Effector memory CD4-positive, alpha-beta T cell (primary cell): ENCODE data around the gene CERS1.

ENCODE experiments used
- DNase-seq, 3 donors: peaks; one replicate each; pipeline ENCODE4 v3.0.0-alpha.2; 2020
- H3K27ac ChIP-seq: 2 replicates; pipeline ENCODE4 v1.7.0; 2013; ENCODE audit warnings: mild to moderate bottlenecking, low read length, moderate library complexity; ENCODE audit not compliant: insufficient read depth, poor library complexity, severe bottlenecking
- H3K27me3 ChIP-seq: replicated peaks from 2 replicates; pipeline ENCODE4 v1.7.0; 2013; ENCODE audit warnings: mild to moderate bottlenecking, low read length; ENCODE audit not compliant: insufficient read depth, control insufficient read depth, poor library complexity, severe bottlenecking
- H3K36me3 ChIP-seq: 2 replicates; pipeline ENCODE4 v1.7.0; 2013; ENCODE audit warnings: mild to moderate bottlenecking, low read length, moderate library complexity; ENCODE audit not compliant: control insufficient read depth, insufficient read depth
- H3K4me1 ChIP-seq: 2 replicates; pipeline ENCODE4 v1.7.0; 2013; ENCODE audit warnings: low read length, mild to moderate bottlenecking; ENCODE audit not compliant: control insufficient read depth, insufficient read depth, poor library complexity, severe bottlenecking
- H3K4me3 ChIP-seq: 2 replicates; pipeline ENCODE4 v1.7.0; 2013; ENCODE audit warnings: low read length, low read depth, mild to moderate bottlenecking; ENCODE audit not compliant: insufficient read depth, poor library complexity, severe bottlenecking
- H3K9me3 ChIP-seq: 2 replicates; pipeline ENCODE4 v1.7.0; 2013; ENCODE audit warnings: mild to moderate bottlenecking, low read length, moderate library complexity; ENCODE audit not compliant: control insufficient read depth

Gene CERS1

DNA sequence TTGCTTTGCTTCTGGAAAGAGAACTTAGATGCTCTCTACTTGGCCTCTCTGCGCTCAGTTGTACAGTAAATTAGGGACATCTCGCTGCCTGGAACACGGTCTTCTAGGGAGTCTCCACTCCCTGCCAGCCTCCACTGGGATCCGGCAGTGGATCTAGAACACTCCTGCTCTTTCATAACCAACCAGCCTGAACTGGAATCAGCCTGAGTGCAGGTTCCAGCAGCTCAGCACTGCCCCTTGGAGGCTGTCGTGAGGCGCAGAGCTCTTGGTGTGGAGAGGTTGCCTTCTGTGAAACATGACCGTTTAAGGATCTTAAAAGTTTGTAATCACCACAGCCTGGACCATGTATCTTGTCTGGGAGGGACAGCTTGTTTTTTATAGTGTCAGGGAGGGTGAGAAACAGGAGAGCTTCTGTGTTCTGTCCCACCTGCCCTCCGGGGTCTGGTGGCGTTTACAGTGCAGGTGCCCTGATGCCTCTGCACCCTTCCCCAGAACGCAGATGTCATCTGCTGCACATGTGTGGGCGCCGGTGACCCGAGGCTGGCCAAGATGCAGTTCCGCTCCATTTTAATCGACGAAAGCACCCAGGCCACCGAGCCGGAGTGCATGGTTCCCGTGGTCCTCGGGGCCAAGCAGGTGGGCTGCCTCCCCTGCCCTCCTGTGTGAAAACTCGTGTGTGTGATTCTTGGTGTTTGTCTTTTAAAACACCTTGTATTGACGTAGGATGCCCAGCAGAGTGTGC is 39.4 kb downstream of the CERS1 start:
- Histone ChIP-seq H3K36me3 (peaks cover 100% of the 10 kb centered on the region), H3K27me3 (no peaks in the 10 kb centered on the region), H3K4me1 (no peaks in the 10 kb centered on the region), H3K4me3 (no peak overlapping the region), H3K27ac (no peak overlapping the region), H3K9me3 (no peaks in the 10 kb centered on the region)
- no peak for DNase-seq

DNA sequence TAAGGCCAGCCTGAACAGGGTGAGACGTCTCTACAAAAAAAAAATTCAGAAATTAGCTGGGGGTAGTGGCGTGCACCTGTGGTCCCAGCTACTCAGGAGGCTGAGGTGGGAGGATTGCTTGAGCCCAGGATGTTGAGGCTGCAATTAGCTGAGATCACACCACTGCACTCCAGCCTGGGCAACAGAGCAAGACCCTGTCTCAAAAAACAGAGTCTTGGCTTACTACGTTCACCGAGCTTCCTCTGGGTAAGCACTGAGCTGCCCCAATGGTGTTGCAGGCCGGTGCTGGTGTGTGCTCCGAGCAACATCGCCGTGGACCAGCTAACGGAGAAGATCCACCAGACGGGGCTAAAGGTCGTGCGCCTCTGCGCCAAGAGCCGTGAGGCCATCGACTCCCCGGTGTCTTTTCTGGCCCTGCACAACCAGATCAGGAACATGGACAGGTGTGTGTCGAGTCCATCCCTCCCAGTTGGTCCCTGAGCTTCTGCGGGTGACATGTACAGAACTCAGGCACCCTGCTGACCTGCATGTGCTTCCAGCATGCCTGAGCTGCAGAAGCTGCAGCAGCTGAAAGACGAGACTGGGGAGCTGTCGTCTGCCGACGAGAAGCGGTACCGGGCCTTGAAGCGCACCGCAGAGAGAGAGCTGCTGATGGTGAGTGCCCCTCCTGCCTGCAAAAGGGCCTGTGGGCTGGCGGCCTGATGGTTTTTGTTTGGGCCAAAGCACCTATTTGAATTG is 40.1 kb downstream of the CERS1 start:
- no peak for DNase-seq
- Histone ChIP-seq H3K27ac (no peak overlapping the region), H3K36me3 (peaks cover 100% of the 10 kb centered on the region), H3K27me3 (no peaks in the 10 kb centered on the region), H3K4me1 (no peaks in the 10 kb centered on the region), H3K9me3 (no peaks in the 10 kb centered on the region), H3K4me3 (no peak overlapping the region)

DNA sequence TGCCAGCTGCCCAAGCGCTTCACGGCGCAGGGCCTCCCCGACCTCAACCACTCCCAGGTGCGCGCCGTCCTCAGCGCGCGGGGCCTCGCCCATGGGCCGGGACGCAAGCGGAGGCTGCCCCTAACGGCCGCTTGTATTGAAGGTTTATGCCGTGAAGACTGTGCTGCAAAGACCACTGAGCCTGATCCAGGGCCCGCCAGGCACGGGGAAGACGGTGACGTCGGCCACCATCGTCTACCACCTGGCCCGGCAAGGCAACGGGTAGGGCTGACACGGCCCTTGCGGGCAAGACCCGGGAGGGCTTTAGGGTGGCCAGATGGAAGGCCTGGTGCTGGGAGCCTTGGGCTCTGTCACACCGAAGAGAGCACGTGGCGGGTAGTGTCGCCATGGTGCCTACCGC is 41.0 kb downstream of the CERS1 start:
- Histone ChIP-seq H3K27me3 (no peaks in the 10 kb centered on the region), H3K4me1 (no peaks in the 10 kb centered on the region), H3K4me3 (no peak overlapping the region), H3K27ac (no peak overlapping the region), H3K36me3 (peaks cover 100% of the 10 kb centered on the region), H3K9me3 (no peaks in the 10 kb centered on the region)
- DNase-seq = no peak

DNA sequence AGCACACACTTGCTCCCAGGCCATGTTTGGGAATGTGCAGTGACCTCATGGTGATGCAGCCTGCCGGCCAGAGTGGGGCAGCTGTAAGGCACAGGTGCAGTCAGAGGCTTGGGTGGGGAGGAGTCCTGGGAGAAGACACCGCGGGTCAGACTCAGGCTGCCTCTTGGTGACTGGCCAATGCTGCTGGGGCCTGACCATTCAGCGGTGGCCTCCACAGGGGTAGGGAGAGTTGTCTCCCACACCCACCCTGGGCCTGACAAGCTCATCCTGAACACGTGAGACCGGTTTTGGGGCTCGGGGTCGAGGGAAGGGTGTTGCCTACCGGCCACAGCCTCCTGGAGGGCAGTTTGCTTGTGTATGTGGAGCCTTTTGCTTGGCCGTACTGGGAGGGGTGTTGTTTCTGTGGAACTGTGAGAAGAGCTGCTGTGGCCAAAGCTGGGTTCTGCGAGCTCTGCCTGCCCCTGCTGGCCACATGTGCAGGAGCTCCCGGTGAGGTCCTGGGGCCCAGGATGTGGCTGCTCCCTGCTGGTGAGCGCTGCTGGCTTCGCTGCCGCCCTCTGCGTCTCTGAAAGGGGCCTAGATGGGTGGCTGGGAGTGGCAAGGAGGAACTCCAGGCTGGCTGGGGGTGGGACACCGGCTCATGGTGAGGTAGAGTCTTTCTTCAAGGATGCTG is 42.1 kb downstream of the CERS1 start:
- DNase-seq = no peak
- Histone ChIP-seq H3K9me3 (no peaks in the 10 kb centered on the region), H3K27ac (no peak overlapping the region), H3K4me3 (no peak overlapping the region), H3K4me1 (no peaks in the 10 kb centered on the region), H3K36me3 (peaks cover 99% of the 10 kb centered on the region), H3K27me3 (no peaks in the 10 kb centered on the region)

DNA sequence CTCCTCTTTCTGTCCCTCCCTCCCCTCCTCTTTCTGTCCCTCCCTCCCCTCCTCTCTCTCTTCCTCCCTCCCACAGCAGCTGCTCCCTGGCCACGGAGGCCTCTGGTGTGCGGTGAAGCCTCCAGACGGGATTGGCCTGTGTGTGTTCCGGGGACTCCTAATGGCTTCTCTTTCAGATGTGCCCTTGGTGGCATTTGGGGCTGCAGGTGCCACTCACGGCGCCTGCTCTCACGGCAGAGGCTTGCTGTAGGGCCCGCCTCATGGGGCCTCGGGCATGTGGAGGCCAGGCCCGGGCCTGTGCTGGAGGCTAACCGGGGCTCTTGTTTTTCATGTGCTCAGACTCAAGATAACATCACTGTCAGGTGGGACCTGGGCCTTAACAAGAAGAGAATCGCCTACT is 43.3 kb downstream of the CERS1 start:
- Histone ChIP-seq H3K9me3 (no peaks in the 10 kb centered on the region), H3K27ac (no peak overlapping the region), H3K4me1 (no peaks in the 10 kb centered on the region), H3K27me3 (no peaks in the 10 kb centered on the region), H3K36me3 (peaks cover 99% of the 10 kb centered on the region), H3K4me3 (no peak overlapping the region)
- DNase-seq = no peak

DNA sequence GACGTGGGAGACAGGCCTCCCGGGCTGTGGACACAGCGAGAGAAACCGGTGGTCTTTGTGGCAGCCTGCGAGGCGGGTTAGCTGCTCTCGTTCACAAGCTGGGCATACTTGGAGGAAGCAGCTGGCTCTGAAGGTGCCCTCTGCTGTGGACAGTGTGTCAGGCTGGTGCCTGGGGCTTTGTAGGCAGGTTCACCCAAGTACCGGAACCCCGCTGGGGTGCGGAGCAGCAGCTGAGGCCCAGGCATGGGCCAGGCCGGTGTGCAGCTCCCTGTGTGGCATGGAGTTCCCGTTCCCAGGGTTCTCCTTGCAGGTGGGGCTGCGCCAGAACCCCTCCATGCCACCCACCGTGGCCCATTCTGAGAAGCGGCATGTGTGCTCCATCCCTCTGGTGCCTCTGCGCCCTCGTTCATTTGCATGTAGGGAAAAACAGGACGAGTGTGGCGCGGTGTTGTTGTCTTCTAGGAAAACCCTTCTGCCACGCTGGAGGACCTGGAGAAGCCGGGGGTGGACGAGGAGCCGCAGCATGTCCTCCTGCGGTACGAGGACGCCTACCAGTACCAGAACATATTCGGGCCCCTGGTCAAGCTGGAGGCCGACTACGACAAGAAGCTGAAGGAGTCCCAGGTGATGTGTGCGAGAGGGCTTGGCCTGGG is 44.2 kb downstream of the CERS1 start:
- Histone ChIP-seq H3K27me3 (no peaks in the 10 kb centered on the region), H3K9me3 (no peaks in the 10 kb centered on the region), H3K27ac (no peak overlapping the region), H3K36me3 (peaks cover 92% of the 10 kb centered on the region), H3K4me3 (no peak overlapping the region), H3K4me1 (peaks cover 6% of the 10 kb centered on the region)
- no peak for DNase-seq

DNA sequence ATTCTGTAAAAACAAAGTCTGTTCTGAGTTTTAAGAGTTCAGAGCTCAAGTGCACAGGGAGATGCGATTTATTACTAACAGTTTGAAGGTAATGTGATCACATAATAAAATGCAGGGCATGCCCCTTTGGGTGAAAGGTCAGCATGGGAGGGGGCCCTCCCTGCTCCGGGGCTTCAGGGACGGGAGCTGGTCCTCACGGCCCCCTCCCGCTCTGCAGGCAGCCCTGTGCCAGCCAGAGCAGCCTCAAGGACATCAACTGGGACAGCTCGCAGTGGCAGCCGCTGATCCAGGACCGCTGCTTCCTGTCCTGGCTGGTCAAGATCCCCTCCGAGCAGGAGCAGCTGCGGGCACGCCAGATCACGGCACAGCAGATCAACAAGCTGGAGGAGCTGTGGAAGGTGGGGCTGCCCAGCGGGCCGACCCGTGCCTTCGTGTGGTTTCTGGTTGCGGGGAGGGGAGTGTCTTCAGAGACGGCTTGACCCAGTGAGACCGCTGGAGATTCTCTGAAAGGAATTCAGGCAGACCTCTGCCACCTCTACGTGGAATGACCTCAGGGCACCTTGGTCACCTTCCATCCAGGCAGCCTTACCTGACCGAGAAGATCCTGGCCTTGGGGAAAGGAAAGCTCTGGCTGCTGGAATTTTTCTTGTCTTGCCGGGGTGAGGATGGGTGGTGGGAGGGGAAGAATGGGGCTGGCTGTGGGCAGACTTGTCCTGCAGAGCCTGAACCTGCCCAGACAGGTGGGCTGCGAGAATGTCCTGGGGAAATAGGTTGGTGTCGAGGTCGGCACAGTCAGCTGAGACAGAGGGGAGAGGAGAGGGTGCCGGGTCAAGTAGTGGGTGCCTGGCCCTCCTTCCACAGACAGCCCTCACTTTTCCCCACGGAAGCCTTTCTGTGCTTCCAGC is 45.2 kb downstream of the CERS1 start:
- DNase-seq = no peak
- Histone ChIP-seq H3K4me3 (no peak overlapping the region), H3K4me1 (peaks cover 6% of the 10 kb centered on the region), H3K36me3 (peaks cover 81% of the 10 kb centered on the region), H3K9me3 (no peaks in the 10 kb centered on the region), H3K27me3 (no peaks in the 10 kb centered on the region), H3K27ac (no peak overlapping the region)

DNA sequence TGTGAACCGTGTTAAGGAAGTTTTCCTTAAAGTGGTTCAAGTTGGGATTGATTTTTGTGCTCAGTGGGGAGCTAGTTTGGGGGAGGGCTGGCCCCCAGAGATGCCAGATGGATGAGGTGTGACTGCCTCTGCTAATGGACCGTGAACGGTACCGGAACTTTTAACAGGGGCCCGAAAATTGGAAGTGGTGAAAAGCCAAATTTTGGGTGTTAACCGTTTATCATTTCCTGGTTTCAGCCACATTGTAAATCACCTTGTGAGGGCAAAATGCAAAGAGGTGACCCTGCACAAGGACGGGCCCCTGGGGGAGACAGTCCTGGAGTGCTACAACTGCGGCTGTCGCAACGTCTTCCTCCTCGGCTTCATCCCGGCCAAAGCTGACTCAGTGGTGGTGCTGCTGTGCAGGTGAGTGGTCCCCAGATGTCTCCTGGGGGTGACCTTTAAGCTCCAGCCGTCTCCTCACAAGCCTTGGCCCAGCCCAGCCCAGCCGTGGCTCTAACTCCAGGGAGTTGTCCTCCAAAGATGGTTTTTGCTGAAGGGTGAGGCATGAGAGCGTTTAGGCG is 46.0 kb downstream of the CERS1 start:
- no peak overlapping the region for H3K27ac ChIP-seq
- peaks cover 6% of the 10 kb centered on the region for H3K4me1 ChIP-seq

More for the DNA sequence above, 46.0 kb downstream of the CERS1 start:
- no peak for DNase-seq
- no peak overlapping the region for H3K4me3 ChIP-seq
- no peaks in the 10 kb centered on the region for H3K27me3 ChIP-seq
- no peaks in the 10 kb centered on the region for H3K9me3 ChIP-seq
- H3K36me3 ChIP-seq = peaks cover 73% of the 10 kb centered on the region
